Measurements from ENCODE around the gene KIF26B.

DNA sequence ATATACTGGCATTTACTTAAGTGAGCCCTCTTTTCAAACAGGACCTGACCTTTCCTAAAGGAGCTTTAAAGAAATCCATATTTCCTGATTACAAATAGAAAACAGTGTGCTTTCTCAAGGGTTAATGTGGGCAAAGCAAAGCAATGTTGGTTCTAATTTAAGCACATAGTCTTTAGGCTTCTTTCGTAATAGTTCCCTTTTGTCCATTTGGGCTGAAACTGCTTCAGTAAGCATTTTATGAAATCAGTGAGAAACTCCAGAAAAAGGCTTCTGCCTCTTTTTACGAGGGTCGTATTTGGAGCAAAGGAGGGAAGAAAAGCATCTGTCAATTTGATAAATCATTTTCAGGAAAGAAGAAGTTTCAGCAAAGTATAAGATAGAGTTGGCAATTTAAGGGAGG is 331.2 kb downstream of the KIF26B start:
- TF ChIP-seq, protein P1, sequence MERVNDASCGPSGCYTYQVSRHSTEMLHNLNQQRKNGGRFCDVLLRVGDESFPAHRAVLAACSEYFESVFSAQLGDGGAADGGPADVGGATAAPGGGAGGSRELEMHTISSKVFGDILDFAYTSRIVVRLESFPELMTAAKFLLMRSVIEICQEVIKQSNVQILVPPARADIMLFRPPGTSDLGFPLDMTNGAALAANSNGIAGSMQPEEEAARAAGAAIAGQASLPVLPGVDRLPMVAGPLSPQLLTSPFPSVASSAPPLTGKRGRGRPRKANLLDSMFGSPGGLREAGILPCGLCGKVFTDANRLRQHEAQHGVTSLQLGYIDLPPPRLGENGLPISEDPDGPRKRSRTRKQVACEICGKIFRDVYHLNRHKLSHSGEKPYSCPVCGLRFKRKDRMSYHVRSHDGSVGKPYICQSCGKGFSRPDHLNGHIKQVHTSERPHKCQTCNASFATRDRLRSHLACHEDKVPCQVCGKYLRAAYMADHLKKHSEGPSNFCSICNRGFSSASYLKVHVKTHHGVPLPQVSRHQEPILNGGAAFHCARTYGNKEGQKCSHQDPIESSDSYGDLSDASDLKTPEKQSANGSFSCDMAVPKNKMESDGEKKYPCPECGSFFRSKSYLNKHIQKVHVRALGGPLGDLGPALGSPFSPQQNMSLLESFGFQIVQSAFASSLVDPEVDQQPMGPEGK (CRISPR knock-in tag; IDR thresholded peaks at IDR 0.05; ENCODE audit: borderline replicate concordance): no peak
- TF ChIP-seq ZNF70 (CRISPR knock-in tag; IDR thresholded peaks at IDR 0.05) (no peak), RARB (CRISPR knock-in tag; IDR thresholded peaks at IDR 0.05) (no peak), ZFP3 (CRISPR knock-in tag; IDR thresholded peaks at IDR 0.05) (no peak), TOX (CRISPR knock-in tag; IDR thresholded peaks at IDR 0.05; ENCODE audit: borderline replicate concordance) (no peak)
- TF ChIP-seq, protein P2, sequence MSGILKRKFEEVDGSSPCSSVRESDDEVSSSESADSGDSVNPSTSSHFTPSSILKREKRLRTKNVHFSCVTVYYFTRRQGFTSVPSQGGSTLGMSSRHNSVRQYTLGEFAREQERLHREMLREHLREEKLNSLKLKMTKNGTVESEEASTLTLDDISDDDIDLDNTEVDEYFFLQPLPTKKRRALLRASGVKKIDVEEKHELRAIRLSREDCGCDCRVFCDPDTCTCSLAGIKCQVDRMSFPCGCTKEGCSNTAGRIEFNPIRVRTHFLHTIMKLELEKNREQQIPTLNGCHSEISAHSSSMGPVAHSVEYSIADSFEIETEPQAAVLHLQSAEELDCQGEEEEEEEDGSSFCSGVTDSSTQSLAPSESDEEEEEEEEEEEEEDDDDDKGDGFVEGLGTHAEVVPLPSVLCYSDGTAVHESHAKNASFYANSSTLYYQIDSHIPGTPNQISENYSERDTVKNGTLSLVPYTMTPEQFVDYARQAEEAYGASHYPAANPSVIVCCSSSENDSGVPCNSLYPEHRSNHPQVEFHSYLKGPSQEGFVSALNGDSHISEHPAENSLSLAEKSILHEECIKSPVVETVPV (CRISPR knock-in tag; IDR thresholded peaks at IDR 0.05): no peak

Measured in SK-N-SH treated with all-trans-retinoic acid at 6 μM for 48 hours (cell line).